NT2/D1 (cell line): Measurements from ENCODE around the gene DRD3.

Experiments used
- YY1 ChIP-seq: IDR thresholded peaks from 2 replicates; pipeline ENCODE4 v1.6.1; 2011; ENCODE audit not compliant: insufficient read length, insufficient read depth
- ZNF274 ChIP-seq: IDR thresholded peaks from 2 replicates; pipeline ENCODE4 v1.6.1; 2011; ENCODE audit warnings: mild to moderate bottlenecking, low read depth, low read length

GRCh38 chr3:114152519-114153151, 26.2 kb downstream of the DRD3 start:
- no peak for TF ChIP-seq YY1
- no peak for TF ChIP-seq ZNF274
